NCI-H1105 (cell line): Measurements from ENCODE around the gene GSTM2.
"Not testable (repeated sequence)": the region's sequence is repeated elsewhere in the genome, so short reads cannot be mapped to it uniquely, and the experiment has no call there.

Source experiments
- DNase-seq: peaks from one replicate; lab custom pipeline; 2025; lab: John Stamatoyannopoulos, UW

Gene GSTM2

DNA sequence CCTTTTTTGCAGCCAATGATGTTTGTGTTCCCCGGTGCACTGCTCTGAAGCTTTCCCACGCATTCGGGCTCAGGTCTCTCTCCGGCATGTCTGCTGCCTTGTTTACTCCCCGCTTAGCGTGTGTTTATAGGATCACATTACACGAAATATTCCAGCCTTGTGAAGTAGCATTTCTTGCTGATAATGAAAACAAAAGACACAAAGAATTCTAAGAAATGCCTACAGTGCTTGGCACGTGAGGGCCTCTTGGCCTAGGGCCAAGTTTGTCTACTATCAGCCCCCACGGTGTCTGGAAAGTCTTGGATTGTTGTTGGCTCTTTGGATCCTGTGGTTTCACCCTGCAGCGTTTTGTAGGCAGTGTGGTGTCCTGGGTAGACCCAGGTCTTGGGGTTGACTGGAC, 23.2 kb upstream of the GSTM2 start:
- no peak for DNase-seq

DNA sequence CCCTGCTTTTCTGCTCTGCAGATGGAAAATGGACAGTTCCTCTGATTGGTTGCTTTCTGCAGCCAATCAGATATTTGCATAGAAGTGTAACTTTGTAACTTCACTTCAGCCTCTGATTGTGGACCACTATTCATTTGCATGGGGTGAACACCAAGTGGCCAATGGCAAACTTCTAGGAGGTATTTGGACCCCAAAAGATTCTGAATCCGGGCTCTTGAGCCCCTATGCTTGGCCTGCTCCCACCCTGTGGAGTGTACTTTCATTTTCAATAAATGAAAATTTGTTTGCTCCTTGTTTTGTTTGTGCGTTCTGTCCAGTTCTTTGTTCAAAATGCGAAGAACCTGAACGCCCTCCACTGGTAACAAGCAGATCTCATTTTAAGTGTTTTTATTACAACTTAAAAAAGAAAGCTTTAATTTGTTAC, 18.4 kb upstream of the GSTM2 start:
- no peak for DNase-seq

DNA sequence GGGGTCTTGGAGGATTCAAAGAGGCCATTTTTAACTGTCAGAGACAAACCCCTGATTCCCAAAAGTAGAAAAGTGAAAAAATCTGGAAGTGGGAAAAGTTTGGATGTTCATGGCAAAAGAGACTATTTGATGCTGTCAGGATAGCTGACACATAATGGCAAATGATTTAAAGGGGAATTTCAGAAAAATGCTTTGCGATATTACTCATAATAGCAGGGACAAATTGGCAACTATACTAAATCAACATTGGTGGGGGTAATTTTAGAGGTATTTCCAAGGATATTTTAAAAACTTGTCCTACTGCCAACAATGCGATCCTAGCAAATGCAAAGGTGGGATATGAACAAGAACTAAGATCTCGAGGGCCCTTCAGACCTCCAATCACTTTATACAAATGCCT, 17.2 kb upstream of the GSTM2 start:
- no peak for DNase-seq

DNA sequence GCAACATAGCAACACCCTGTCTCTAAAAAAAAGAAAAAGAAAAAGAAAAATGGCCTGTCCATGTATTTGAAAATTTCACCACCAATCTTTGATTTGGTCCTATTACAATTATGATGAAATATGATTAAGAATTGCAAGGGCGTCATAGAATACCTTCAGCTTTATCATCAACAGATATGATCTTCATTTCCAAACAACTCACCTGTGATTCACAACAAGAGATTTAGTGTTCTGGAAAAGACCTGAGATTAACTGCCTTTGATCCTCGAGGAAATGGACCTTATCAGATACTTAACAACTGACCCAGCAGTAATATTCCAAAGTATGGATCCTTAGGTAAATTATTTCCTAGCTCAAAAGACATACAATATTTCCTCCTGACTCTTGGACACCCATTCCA, 15.5 kb upstream of the GSTM2 start:
- no peak for DNase-seq

DNA sequence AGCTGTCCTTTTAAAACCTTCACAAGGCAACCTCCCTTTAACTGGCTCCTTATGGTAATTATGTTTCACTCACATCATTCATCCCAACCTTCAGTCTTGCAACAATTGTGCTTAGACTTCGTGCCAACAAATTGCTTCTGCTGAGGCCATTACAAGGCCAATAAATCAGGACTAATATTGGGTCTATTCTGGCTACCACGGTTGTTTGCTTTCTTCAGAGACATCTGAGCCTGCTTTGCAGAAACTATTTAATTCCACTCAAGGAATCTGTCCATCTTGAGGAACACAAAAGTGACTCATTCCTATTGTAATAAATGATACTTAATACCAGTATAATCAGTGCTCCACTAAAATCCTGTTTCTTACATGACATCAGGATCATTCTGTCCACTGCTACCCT, 14.6 kb upstream of the GSTM2 start:
- DNase-seq: no peak

DNA sequence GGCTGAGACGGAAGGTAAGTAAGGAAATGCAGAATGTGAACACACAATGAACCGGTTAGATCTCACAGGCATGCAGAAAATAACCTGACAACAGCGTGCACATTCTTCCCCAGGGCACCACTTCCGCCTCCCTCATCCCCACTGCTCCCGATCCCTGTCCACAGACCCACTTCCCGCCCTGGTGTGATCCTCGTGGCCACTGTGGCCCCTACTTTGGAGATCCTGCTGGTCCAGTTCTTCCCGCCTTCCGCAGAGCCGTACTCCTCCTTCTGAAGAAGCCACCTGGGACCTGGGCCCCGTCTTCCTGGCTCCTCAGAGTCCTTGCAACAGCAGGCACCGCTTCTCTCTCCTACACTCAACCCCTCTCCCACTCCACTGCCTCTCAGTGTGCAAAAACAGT, 13.3 kb upstream of the GSTM2 start:
- no peak for DNase-seq

DNA sequence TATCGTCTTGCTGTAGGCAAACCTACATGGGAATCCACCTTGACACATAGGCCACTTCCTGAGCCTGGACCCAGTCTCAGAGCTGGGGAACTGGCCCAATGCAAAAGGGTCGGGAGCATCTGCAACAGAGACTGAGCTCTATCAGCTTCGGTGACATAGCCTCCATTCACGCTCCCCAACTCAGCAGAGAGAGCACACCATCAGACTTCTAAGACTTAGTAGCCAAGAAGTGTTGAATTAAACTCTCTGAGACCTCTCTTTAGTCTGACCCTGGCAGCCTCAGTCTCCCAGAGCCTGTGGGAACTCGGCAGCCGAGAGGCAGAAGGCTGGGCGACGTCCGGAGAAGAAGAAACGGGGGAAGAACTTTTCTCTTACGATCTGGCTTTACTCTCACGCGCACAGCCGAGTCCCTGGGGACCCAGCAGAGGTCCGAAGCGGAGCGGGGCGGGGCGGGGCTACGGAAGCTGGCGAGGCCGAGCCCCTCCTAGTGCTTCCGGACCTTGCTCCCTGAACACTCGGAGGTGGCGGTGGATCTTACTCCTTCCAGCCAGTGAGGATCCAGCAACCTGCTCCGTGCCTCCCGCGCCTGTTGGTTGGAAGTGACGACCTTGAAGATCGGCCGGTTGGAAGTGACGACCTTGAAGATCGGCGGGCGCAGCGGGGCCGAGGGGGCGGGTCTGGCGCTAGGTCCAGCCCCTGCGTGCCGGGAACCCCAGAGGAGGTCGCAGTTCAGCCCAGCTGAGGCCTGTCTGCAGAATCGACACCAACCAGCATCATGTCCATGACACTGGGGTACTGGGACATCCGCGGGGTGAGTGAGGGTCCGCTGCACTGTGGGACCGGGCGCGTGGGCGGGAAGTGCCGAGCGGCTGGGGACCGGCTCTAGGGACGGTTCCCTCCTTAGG, 12.0 kb upstream of the GSTM2 start, which contains the start of gene GSTM4:
Gene GSTM4 (plus strand): TSS at position 485 of the 905 bp plus-strand sequence. CDS start 291 bp downstream, at position 776.
- DNase-seq: peak; percentile 65

DNA sequence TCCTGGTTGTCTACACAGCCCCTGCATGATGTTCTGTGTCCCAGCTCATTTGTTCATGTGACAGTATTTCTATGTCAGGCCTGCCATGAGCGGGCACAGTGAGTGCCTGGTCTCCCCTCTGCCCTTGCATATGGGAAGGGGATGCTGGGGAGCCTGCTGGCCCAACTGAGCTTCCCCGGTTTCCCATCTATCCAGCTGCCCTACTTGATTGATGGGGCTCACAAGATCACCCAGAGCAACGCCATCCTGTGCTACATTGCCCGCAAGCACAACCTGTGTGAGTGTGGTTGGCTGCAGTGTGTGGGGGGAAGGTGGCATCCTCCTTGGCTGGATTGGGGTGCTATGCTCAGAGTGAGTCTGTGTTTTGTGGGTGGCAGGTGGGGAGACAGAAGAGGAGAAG, 10.5 kb upstream of the GSTM2 start:
- DNase-seq: no peak

DNA sequence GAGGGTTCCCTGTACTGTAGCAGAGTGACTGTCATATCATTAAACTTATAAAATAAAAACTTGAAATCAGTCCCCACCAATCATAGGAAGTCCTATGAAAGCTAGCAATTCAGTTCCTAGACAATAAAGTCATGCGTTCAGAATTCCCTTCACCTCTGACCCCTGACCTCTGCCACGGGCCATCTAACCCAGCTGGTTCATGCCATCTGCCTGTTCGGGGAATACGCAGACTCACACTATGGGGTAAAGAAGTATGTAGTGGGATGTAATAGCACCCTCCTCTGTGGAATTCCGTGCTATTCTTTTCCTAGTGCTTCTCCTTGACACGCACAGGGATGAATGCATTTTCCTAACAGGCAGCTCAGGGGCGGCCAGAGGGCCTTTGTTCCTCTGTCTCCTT, 9.9 kb upstream of the GSTM2 start:
- DNase-seq: no peak

DNA sequence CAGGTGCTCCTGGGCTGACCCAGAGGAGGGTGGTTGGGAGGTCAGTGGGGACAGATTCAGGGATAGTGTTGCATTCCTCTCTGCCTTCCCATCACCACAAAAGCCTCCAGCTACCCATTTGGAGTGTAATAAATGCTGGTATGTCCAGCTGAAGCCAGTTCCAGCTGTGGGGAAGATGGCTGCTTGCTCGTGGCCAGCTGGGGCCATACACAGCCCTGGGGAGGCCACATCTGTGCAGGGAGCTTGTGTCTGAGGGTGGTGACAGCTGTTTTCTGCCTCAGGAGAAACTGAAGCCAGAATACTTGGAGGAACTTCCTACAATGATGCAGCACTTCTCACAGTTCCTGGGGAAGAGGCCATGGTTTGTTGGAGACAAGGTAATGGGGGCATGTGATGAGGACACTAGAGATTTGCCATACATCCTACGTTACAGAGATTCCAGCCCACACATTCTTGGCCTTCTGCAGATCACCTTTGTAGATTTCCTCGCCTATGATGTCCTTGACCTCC, 9.3 kb upstream of the GSTM2 start:
- no peak for DNase-seq

DNA sequence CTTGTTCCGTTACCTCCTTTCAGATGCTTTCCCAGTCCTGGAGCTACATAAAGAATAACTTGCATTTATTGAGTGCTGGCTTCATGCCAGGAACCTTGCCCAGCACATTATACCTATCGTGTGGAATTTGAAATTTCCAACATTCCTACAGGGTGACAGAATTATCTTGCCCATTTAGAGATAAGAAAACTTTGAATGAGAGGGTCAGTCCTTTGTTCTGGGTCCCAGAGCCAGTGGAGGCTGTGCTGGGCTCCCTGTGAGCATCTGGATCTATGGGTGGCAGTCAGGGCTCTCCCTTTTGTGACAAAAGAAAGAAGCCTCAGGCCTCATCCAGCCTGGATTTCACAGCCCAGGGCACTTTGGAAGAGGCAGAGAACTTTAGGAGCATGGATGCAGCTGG, 8.7 kb upstream of the GSTM2 start:
- no peak for DNase-seq

DNA sequence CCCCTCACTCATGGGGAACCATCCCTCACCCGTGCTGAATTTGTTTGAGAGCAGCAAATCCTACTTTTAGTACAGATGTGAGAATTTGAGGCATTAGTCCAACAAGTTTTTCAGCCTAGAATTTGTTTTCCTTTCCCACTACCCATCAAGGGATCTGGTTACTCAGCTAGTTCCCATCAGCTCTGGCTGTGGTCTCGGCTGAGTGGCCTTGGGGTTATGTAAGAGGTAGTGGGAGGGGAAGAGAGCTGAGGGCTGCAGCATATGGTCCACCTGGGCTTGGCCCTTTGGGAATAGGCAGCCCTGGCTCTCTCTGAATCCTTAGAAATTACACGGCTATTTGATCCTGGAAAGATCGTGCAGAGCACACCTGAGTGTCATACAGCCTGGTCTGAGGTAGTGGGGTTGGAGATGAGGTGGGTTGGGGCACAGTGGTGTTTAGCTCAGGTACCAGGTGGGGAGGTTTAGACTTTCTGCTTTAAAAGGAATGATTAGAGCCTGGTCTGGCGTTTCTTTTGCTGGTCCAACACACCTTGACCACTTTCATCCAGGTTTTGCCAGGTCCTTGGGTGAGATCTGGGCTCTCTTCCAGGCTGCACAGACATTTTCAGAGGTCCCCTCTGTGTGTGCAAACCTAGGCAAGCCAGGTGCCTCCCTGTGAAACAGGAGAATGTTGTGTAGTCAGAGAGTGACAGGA, 7.7 kb upstream of the GSTM2 start:
- DNase-seq: no peak

DNA sequence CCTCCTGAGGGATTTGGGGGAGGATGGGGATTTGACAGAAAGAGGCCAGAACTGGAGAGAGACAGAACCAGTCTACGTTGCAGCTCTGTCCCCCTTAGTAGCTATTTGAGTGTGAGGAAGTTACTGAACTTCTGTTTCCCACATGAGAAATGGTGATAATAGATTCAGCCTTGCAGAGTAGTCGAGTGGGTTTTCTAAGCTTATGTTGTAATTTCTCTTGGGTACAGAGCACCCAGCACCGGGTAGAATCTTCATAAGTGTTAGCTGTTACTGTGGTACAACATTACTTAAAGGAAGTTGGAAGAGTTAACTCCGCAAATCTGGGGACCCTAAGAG, 7.2 kb upstream of the GSTM2 start:
- DNase-seq: not testable (repeated sequence)

DNA sequence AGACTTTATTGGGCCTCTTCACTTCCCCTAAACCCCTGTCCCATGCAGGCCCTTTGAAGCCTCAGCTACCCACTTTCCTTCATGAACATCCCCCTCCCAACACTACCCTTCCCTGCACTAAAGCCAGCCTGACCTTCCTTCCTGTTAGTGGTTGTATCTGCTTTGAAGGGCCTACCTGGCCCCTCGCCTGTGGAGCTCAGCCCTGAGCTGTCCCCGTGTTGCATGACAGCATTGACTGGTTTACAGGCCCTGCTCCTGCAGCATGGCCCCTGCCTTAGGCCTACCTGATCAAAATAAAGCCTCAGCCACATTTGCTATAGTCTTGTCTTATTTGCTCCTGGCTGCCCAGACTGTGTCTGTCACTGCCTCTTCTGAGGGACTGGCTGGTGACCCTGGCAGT, 6.5 kb upstream of the GSTM2 start:
- DNase-seq: no peak

DNA sequence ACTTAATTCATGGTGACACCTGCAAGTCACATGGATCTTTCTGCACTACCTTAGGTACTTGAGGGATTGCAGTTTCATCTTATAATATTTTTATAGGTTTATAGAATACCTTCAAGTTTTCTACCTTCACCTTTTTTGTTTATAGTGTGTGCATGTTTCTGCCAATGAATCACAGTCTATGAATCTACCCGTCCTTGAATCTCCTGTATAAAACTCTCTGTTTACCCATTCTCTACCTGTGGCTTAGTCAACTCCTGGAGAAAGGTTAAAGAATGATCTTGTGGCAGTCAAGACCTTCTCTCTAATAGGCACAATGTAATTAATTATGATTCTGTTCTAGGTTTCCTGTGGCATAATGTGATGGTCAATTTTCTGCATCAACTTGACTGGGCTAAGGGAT, 3.2 kb upstream of the GSTM2 start:
- no peak for DNase-seq

DNA sequence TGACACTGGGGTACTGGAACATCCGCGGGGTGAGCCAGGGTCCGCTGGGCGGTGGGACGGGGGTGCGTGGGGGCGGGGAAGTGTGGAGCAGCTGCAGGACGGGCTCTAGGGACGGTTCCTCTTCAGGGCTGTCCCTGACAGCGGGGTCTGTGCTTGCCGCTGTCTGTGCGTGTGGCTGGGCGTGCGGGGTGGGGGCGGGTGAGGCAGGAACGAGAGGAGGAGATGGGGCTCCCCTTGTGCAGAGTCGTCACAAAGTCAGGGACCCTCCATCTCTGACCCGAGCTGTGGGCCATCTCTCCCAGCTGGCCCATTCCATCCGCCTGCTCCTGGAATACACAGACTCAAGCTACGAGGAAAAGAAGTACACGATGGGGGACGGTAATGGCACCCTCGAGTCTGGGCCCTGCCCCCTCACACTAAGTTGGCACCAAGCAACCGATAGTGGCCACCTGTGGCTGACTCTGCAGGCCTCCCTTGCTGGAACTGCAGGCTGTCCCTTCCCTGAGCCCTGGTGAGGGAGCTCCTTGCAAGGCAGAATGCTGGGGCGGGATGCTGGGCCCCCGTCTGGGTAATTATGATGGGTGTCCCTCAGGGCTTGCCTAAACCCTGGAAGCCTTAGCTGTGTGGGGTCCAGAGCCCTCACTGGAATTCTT, 392 bp downstream of the GSTM2 start:
- no peak for DNase-seq

DNA sequence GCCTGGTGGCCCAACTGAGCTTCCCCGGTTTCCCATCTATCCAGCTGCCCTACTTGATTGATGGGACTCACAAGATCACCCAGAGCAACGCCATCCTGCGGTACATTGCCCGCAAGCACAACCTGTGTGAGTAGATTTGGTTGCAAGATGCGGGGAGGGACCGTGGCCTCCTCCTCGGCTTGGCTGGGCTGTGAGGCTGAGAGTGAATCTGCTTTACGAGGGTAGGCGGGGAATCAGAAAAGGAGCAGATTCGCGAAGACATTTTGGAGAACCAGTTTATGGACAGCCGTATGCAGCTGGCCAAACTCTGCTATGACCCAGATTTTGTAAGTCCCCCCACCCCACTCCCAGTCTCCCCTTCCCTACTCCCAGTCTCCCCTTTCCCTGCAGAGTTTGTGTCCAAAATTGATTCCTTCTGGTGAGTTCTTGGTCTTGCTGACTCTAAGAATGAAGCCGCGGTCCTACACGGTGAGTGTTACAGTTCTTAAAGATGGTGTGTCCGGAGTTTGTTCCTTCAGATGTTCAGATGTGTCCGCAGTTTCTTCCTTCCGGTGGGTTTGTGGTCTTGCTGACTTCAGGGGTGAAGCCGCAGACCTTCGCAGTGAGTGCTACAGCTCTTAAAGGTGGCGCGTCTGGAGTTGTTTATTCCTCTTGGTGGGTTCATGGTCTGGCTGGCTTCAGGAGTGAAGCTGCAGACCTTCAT, 1.5 kb downstream of the GSTM2 start:
- no peak for DNase-seq

DNA sequence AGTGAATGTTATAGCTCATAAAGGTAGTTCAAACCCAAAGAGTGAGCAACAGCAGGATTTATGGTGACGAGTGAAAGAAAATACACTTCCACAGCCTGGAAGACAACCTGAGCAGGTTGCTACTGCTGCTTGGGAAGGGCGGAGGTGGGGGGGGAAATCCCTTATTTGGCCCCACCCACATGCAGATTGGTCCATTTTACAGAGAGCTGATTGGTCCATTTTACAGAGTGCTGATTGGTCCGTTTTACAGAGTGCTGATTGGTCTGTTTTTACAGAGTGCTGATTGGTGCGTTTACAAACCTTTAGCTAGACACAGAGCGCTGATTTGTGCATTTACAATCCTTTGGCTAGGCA, 2.1 kb downstream of the GSTM2 start:
- not testable (repeated sequence) for DNase-seq

DNA sequence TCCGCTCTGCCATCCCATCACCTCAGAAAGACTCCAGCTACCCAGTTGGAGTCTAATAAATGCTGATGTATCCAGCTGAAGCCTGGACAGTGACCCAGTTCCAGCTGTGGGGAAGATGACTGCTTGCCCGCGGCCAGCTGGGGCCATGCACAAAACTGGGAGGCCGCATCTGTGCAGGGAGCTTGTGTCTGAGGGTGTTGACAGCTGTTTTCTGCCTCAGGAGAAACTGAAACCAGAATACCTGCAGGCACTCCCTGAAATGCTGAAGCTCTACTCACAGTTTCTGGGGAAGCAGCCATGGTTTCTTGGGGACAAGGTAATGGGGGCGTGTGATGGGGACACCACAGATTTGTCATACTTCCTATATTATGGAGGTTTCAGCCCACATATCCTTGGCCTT, 3.2 kb downstream of the GSTM2 start:
- DNase-seq: no peak

DNA sequence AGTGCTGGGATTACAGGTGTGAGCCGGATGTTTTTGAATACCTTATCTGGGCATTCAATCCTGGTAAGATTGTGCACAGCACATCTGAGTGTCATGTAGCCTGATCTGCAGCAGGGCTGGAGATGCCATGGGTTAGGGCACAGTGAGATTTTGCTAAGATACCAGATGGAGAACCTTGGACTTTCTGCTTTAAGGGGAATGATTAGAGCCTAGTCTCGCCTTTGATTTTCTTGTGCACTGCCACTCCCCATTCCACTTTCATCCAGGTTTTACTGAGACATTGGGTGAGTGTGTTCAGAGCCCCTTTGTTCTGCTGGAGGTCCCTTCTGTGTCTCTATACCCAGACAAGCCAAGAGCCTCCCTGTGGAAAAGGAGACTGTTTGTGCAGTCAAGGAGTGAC, 6.0 kb downstream of the GSTM2 start:
- DNase-seq: not testable (repeated sequence)

DNA sequence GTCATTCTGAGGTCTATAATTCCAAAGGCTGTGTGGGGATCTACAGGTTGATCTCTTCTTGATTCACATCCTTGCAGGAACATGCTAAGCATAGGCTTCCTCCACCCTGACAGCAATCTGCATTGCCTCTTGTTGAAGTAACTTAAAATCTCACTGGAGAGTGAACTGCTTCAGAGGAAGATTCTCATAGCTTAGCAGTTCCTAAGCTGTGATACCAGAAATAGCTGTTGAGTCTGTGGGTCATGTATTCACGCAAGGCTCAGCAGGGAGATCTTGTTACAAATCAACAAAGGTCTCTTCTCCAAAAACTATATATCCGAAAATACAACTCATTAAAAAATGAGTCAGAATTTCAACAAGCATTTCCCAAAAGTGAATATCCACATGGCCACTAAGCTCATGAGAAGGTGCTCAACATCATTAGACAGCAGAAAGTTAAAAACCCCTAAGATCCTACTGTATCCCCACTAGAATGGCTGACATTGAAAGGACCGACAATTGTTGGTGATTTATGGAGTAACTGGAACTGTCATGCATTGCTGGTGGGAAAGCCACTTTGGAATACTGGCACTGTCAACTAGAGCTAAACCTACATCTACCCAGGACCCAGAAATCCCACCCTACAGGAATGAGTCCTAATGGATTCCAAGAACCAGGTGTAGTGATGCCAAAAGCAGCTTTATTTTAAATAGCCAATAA, 9.0 kb downstream of the GSTM2 start:
- DNase-seq: not testable (repeated sequence)

DNA sequence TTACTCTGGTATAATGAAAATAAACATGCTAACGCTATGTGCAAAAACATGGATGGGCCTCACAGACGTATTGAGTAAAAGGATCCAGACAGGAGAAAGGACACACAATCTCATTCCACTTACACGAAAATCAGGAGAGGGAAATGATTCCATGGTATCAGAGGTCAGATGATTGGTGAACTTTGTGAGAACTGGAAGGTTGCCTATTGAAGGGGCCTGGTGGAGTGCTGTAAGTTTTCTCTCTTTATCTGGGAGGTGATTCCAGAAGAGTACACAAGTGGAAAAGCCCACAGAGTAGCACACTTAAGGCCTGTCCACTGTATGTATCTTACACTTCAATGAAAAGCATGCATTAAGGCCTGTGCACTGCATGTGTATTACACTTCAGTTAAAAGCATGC, 9.6 kb downstream of the GSTM2 start:
- no peak for DNase-seq
